CD4-positive, alpha-beta T cell treated with Interleukin-10 for 1 hour (primary cell): ENCODE results near the gene DGAT2.

Source experiments
- DNase-seq: peaks from one replicate; pipeline ENCODE4 v3.0.0-alpha.2; 2020

Gene DGAT2

DNA sequence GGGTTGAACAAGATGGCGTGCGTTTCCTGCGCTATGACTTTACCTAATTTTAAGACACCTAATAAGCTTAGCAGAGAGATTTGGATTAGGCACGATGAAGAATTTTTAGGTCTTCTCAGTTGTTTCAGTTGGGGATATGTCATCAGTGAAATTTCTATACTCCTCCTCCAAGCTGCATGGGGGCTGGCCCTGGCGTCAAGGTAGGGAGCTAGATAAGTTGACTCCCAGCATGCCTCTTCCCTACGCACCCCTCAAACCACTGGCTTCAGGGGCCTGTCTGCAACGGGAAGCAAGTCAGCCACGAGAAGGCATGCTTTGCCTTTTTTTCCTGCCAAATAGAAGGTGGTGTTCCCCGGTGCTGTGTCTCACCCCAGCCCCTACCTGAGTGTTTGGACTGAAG lies 13.3 kb downstream of the DGAT2 start:
- no peak for DNase-seq

DNA sequence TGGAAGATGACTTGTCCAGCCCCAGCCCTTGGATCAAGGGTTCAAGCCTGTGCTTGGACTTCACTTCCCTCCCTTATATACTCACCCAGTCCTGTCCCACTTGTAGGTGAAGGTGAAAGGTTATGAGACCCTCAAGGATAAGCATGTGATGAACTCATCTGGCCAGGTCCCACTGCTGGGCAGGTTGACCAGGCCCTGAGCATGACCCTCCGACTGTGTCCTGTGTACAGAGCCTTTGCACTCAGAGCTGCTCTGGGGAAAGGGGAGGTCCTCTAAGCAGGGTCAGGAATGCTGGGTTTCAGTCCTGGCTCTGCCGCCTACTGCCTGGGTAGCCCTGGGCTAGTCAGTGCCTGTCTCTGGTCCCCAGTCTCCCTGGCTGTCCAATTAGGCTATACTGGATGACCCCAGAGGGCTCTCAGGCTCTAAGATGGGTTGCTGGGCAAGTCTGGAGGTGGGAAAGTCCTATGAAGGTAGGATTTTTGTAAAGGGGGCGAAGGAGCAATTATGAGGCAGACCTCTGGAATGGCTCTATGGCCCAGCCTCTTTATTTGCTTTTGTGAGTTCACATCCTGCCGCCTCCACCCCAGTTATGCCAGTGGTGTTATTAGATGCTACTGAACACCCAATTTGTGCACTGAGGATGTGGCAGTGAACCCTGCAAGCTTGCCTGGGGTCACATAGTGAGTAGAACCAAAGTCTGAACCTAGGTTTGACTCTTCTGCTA lies 14.1 kb downstream of the DGAT2 start:
- no peak for DNase-seq

DNA sequence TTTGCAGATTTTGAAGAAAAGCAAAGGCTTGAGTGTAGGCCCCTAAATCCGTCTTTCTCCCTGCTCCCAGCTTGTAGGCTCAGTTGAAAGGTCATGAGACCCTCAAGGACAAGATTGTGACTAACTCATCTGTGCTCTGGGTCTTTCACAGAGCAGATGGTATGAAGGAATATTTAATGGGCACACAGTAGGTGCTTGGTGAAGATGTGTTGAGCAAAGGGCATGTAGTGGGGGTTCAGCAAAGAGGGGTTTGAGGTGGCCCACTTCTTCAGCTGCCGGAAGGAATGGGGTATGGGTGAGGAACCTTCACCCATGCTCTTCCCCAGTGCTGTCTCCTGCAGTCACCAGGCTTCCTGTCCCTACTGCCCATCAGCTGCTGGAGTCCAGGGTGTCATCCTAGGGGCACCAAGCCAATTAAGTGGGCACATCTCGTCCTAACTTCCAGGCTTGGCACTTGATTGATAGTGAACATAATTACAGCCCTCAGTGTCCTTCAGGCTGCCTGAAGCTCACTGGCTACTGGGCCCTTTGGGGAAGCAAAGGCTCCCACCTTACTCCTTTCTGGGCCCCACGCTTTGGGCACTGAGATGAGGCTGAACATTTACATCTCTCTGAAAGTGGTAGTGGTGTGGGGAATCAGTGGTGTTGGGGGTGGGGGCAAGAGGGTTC lies 15.0 kb downstream of the DGAT2 start:
- no peak for DNase-seq

DNA sequence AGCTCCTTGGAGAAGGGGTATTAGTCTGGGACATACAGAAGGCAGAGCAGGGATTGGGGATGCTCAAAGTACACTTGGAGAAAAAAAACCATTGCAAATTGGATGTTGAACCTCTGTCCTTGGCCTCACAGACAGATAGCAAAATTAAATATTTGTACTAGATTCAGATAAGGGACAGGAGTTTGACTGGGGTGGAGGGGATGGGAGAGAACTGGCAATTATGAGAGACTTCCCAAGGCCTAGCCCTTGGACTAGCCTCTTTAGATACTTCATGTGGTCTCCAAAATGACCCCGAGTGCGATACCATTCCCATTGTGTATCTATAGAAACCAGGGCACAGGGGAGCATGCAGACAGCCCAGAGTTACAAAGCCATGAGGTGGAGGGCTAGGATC lies 15.5 kb downstream of the DGAT2 start:
- no peak for DNase-seq

DNA sequence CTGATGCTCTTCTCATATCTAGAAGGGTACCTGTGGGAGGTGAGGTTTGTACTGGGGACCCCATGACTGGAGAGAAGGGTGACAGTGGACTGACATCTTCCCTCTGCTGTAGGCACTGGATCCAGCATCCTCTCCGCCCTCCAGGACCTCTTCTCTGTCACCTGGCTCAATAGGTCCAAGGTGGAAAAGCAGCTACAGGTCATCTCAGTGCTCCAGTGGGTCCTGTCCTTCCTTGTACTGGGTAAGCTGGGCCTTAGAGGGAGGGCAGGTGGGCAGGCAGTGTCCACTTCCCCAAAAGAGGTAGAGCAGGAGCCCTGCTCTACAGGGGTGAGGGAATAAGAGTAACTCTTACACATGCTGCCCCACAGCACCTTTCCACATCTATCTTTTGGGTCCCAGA lies 15.9 kb downstream of the DGAT2 start:
- no peak for DNase-seq

DNA sequence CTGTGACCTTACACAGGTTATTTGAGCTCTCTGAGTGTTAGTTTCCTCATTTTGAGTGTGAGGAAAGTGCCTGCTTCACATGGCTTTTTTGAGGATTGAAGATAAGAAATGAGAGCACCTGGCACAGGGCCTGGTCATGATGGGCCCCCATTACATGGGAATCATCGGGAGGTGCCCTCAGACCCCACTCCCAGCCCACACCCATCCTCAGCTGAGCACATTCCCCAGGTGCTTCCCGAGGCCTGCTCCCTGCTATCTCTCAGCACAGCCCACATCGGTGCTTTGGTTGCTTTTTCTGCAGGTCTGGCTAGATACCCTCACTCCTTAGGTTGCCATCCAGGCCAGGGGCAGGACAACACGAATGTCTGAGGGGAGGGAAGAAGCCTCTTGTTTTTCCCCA lies 16.6 kb downstream of the DGAT2 start:
- no peak for DNase-seq

DNA sequence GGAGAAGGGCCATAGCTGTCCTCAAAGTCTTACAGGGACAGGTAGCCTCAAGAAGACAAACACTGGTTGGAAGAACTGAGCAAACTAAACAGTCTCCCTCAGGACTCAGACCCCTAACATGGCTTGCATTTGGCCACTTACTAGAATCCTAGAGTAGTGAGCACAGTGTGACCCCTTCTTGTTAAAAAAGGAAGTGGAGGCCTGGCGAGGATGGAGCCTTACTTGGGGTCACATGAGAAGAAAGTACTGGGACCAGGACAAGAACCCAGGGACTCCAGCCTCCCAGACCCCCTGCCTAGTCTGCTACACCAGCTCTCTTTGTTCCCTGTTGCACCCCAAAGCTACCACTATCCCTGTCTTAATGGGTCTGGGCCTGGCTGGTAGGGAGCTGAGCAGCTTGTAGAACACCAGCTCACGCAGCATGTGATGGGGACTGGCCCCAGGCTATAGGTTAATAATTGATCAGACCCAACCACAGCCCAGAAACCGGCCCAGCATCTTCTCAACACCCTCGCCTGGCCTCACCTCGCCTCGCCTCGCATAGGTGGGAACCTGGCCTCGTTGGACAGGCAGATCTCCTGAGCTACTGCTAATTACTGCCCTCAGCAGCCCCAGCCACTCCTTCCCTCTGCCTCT lies 17.6 kb downstream of the DGAT2 start:
- DNase-seq: no peak

DNA sequence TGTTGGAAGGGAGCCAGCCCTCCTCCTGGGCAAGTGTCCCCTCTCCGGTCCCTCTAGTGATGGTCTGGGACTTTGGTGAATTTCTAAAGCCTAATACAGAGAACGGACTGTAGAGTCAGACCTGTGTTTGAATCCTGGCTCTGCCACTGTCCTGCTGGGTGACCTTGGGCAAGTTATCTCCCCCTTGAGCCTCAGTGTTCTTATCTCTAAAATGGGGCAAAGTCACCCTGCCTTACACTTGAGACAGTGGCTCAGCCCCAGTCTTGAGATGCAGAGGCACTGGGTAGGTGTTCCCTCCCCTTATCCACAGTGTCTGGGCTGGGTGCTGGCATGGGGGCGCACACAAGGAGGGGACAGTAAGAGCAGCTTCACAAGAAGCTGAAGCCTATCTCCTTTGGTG lies 20.9 kb downstream of the DGAT2 start:
- no peak for DNase-seq

DNA sequence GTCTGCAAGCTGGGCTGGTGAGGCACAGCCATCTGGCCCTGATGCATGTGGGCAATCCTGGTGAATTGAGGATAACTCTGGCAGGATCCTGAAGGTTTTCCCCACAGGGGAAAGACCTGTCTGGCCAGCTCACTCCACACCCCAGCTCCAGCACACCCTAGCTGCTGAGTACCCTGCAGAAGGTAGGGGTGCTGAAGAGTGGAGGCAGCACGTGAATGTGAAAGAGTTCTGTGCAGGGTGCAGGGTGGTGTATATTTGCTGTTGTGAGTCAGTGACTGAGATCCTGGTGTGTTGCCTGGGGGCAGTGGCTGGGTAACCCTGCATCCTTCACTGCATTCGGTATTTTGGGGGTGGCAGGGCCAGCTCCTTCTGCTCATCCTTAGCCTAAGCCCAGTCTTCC lies 22.4 kb downstream of the DGAT2 start:
- no peak for DNase-seq

DNA sequence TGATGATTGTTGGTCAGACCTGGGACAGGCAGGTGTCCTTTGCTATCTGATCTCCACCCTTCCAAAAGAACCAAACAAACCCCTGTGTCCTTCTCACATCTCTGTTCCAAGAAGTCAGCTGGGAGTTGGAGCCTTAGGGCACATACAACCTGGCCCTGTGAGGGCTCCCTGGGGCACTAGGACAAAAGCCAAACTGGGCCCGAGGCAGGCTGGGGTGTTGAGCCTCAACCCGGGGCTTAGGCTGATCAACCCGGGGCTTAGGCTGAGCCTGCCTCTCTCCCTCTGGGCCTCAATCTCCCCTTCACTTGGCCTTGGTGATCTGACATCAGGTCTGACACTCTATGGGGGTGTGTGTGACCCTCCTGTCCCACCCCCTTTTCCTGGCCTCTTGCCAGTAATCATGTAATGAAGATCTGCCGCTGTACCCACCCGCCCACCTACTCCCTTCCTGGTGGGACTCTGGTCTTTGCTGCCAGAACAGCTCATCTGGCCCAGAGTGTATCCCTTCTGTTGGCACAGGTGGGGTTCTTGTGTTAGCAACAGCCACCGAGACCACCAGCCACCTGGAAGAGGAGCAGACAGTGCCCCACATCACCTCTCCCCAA lies 23.7 kb downstream of the DGAT2 start:
- DNase-seq: no peak

DNA sequence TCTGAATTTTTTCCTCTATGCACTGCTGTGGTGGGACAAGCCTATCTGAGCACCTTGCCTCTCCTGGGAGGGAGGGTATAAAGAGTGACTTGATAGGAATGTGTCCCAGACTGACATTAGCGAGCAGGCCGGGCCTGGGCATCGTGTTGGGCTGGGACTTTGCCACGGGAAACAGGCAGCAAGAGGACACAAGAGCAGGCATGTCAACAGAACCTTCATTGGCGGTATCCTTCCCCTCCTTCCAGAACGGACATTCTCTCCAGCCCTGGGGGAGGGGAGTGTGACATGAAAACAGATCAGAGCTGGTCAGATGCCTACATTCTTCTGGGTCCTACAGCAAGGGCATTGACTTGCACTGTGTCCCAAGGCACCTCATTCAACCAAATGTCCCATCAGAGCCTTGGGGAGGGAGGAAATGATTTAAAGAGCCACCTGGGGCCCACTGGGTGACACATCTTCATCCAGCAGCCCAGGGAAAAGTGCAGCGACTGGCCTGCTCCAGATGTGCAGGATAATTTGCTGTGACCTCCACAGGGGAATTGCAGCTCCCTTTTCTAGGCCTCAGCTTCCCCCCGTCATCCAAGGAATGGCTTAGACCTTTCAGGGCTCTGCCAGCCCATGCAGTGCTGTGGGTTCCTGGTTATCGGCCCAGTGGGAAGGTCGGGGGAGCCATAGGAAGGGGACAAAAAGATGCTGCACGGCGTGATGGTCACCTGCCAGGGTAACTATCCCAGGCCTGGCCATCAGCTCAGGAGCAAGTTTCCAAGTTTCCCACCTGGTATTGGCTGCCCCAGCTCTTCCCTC lies 24.6 kb downstream of the DGAT2 start:
- no peak for DNase-seq

DNA sequence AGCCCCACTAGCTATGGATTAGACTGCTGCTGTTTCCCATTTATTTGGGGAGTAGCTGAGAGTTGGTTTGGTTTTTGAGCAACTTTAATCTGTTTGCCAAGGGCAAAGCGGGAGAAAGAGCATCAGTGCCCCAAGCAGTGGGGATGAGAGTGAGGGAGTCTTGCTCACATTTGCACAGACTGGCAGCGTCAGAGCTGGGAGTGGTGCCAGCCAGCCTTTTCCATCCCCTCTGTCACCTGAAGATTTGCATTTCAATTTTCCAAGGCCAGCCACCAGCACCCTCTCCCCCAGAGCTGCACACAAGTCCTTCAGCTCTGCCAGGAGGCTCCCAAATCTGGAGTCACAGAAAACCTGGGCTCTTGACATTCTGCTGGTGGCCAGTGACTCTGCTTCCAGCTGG lies 25.4 kb downstream of the DGAT2 start:
- DNase-seq: no peak

DNA sequence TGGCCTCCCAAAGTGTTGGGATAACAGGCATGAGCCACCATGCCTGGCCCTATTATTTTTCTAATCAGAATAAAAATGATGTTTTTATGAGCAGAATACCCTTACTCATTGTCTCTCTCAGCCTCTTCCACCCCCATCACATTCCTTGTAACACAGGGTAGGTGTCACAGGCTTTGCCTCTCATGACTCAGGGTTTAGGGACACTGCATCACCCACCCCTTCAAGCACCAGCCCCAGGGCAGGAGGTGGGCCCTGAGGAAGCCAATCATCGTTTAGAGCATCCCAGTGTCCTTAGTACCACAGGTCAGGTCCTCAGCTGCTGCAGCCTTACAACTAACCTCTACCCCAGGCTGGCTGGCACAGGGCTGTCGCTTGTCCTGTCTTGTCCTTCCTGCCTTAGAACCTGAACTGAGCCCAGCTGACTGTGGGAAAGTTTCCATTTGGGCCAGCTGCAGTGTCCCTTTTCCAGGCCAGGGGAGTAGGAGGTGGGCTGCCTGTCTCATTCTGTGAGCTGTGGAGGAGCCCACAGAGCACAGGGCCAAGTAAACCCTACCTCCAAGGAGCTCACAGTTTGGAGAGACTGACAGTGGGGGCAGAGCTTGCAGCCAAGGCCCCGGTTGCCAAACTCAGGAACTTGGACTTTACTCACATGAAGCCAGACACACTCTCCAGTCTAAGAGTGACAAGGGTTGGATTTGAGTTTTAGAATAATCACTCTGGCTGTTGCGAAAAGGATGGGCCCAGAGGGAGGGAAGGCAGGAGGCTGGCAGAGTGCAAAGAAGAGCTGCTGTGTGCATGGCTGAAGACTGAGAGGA lies 26.9 kb downstream of the DGAT2 start:
- DNase-seq: no peak

DNA sequence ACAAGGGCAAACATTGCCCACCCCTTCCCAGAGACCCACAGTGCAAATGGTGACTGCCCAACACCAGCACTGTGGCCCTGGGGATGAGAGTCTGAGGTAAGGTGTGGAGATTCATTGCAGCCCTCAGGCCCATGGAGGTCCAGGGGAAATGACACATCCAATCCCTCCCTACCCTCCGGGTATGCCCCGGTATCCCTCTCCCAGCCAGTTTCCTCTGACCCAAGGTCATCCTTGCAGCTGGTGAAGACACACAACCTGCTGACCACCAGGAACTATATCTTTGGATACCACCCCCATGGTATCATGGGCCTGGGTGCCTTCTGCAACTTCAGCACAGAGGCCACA lies 27.5 kb downstream of the DGAT2 start:
- DNase-seq: no peak

DNA sequence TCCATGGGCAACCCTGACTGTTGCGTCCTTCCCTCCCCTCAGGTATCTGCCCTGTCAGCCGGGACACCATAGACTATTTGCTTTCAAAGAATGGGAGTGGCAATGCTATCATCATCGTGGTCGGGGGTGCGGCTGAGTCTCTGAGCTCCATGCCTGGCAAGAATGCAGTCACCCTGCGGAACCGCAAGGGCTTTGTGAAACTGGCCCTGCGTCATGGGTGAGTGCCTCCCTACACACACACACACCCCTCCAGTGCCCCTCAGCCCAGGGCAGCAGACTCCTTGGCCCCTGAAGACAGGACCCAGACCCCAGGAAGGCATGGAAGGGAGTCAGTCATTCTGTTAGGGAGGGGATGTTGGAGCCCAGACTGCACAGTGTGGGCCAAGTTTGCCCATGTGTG lies 28.5 kb downstream of the DGAT2 start:
- DNase-seq: no peak

DNA sequence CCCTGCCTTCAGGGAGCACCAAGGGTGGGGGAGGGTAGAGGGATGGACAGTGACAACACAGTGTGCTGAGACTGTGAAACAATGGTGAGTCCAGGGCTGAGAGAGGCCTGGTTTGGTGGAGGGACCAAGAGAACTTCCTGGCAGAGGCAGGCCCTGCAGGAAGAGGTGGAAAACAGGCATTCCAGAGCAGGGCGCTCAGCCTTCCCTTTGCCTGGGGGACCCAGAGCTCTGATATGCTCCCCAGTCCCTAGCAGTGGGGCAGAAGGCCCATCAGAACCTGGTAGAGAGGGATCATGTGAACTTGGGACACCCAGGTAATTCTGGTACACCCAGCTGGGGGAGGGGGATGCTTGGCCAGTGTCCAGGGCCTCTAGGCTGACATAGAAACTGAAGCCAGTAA lies 29.2 kb downstream of the DGAT2 start:
- DNase-seq: no peak

DNA sequence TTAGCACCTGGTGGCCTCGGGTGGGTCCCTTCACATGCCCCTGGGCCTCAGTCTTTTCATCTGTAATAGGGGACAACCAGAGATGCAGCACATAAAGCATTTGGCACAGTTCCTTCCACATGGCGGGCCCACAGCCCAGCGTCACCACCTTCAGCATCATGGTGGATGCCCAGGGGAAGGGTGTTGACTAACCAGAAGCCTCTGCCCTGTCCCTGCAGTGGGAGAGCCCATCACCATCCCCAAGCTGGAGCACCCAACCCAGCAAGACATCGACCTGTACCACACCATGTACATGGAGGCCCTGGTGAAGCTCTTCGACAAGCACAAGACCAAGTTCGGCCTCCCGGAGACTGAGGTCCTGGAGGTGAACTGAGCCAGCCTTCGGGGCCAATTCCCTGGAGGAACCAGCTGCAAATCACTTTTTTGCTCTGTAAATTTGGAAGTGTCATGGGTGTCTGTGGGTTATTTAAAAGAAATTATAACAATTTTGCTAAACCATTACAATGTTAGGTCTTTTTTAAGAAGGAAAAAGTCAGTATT lies 31.6 kb downstream of the DGAT2 start:
- no peak for DNase-seq

DNA sequence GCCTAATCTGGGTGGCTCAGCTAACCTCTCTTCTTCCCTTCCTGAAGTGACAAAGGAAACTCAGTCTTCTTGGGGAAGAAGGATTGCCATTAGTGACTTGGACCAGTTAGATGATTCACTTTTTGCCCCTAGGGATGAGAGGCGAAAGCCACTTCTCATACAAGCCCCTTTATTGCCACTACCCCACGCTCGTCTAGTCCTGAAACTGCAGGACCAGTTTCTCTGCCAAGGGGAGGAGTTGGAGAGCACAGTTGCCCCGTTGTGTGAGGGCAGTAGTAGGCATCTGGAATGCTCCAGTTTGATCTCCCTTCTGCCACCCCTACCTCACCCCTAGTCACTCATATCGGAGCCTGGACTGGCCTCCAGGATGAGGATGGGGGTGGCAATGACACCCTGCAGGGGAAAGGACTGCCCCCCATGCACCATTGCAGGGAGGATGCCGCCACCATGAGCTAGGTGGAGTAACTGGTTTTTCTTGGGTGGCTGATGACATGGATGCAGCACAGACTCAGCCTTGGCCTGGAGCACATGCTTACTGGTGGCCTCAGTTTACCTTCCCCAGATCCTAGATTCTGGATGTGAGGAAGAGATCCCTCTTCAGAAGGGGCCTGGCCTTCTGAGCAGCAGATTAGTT lies 32.3 kb downstream of the DGAT2 start:
- DNase-seq: no peak

DNA sequence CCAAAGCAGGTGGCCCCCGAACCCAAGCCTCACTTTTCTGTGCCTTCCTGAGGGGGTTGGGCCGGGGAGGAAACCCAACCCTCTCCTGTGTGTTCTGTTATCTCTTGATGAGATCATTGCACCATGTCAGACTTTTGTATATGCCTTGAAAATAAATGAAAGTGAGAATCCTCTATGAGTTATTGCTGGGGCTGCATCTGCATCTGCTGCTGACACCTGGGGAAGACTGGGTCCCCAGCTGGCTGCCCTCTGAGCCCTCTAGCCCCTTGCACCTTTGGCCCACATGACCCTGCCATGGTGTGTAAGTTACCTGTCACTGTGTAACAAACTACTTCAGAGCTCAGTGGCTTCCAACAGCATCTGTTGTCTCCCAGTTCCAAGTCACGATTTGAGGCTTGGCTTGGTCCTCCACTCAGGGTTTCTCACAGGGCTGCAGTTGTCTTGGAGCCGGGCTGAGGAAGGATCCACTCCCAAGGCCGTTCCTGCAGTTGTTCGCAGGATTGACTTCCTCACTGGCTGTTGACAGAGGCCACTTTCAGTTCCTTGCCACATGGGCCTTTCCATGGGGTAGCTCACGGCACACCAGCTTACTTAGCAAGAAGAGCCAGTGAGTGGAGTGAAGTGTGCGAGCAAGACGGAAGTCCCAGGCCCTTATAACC lies 32.9 kb downstream of the DGAT2 start:
- no peak for DNase-seq

DNA sequence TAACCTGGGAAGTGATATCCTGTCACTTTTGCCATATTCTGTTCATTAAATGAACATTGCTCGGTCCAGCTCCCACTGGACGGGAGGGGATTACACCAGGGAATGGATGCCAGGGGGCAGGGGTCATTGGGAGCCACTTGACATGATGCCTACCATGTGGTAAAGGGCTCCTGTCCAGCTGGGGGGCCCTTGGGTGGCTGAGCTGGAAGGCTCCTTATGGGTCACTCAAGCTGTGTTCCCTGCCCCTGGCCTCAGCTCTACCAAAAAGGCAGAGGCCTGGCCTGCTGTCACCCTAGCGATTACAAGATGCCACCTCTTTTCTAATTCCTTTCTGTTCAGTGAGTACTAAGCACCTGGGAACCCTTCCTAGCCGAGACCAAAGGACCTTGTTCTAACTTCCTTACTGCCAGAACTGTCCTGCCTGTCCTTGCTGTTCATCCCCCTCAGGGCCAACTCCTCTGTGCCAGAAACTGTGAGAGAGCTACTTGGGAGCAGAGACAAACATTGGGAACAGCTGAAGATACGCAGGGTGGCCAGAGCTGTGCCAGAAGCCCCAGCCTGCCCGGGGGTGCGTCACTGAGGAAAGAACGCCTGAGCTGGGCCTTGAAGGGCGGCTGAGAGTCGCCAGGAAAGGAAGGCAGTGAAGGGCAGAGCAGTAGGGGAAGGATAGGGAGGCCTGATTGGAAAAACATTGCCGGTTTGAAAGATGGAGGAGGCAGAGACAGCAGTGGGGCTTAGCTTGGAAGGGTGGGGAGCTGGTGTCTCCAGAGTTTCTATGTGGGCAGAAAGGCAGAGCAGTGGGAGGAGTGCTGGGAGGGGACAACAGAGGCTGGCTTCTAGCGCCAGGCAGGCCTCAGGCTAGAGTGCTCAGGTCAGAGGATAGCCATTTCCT lies 33.7 kb downstream of the DGAT2 start:
- DNase-seq: no peak
